Inflammatory macrophage treated with lipopolysaccharide for 1 hour (primary cell): ENCODE measurements around the gene DUSP12.
"Not testable (repeated sequence)": the region's sequence is repeated elsewhere in the genome, so short reads cannot be mapped to it uniquely, and the experiment has no call there.

ENCODE experiments used
- DNase-seq, 2 donors: peaks; one replicate each; pipeline ENCODE4 v3.0.0-alpha.2; 2020 to 2022

Gene DUSP12, protein sequence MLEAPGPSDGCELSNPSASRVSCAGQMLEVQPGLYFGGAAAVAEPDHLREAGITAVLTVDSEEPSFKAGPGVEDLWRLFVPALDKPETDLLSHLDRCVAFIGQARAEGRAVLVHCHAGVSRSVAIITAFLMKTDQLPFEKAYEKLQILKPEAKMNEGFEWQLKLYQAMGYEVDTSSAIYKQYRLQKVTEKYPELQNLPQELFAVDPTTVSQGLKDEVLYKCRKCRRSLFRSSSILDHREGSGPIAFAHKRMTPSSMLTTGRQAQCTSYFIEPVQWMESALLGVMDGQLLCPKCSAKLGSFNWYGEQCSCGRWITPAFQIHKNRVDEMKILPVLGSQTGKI

DNA sequence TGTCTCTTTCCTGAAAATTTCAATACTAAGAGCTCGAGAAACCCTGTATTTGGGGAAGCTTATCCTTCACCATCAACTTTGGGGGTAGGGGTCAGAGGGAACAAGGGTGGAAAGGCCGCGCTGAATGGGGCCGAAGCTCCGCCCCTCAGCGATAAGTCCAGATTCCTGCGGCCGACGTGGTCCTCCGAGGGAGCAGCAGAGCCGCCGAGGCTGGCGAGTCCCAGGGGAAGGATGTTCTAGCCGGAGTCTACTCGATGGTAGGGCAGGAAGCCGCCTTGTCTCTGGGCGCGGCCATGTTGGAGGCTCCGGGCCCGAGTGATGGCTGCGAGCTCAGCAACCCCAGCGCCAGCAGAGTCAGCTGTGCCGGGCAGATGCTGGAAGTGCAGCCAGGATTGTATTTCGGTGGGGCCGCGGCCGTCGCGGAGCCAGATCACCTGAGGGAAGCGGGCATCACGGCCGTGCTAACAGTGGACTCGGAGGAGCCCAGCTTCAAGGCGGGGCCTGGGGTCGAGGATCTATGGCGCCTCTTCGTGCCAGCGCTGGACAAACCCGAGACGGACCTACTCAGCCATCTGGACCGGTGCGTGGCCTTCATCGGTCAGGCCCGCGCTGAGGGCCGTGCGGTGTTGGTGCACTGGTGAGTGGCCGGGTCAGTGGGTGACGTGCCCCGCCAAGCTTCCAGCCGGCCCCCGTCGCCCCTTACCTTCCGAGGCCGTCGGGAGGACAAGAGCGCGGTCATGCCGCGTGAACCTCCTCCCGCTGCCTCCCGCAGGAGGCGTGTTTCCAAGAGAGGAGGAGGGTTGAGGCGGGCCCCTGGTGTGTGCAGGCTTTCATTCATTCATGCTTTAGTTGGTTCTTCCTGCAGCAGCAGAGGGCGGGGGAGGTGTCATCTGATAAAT is at the start of gene DUSP12:
DUSP12 (plus strand) TSS at position 278 of the 899 bp plus-strand sequence; CDS start at position 294, 16 bp downstream.
- peak; percentile 92 to 93 for DNase-seq

DNA sequence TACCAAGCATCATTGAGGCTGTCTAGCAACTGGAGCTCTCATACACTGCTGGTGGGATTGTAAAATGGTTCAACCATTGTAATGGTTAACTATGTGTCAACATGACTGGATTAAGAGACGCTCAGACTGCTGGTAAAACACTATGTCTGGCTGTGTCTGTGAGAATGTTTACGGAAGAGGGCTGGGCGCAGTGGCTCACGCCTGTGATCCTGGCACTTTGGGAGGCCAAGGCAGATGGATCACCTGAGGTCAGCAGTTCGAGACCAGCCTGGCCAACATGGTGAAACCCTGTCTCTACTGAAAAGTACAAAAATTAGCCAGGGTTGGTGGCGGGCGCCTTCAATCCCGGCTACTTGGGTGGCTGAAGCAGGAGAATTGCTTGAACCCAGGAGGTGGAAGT is 47.3 kb upstream of the DUSP12 start:
- DNase-seq = no peak

DNA sequence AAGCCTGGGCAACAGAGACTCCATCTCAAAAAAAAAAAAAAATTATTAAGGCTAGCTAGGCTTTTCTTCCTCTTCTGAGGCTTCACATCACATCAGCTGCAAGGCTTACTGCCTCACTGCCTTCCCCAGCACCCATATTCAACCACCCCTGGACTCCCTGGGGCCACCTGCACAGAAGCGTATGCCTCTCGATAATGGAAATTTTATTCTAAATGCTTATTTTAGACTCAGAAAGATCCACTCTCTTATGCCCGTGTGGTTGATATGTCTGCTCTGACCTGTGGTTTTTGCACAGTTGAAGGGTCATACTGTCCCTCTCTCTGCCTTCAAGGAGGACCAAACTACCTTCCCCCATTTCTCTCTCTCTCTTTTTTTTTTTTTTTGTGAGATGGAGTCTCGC is 44.0 kb upstream of the DUSP12 start:
- DNase-seq = no peak

DNA sequence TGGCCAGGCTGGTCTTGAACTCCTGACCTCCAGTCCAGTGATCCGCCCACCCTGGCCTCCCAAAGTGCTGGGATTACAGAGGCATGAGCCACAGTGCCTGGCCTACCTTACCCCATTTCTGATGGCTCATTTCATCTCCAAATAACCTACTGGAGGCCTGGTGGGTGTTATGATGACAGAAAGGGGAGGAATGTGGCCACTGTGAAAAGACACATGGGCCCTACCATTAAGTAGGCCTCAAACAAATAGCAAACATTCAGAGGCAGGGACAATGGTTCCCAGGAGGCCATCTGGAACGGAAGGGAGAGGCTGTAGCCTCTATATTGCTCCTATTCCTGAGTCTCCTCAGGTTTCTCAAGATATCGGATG is 43.5 kb upstream of the DUSP12 start:
- DNase-seq = peak in 1 of 2 donors; percentile 75

DNA sequence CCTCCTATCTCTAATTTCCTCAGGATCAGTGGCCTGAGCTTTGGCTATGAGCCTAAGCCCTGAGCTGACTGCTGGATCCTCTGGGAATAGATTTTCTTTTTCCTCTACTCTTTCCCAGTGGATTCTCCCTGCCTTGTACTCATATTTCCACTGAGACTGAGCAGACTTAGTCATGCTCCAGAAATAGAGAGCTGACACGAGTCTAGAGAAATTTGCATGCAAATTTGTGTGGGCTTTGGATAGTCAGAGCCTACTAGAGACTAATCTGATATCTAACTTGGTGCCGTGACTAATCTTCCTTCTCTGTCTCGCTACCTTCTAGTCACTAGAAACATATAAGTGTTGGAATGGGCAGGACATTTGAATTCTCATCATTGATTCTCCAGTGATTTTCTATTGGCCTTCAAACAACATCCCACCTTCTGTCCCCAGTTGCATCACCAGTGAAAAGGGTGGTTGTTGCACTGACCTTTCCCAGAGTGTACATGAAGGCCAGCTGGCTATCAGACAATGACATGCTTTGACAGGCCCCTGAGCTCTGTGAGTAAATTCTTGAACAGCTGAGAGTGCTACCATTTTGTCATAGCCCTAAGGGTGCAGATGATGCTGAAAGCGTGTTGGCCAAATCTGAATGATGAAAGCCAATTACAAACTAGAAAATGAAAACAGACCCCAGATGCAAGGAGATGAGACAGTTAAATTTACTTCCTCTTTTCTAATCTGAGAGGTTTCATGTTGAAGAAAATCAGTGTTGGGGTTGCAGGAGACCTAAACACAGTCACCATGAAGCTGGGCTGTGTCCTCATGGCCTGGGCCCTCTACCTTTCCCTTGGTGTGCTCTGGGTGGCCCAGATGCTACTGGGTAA is 42.9 kb upstream of the DUSP12 start, which contains the start of gene FCRLA:
FCRLA (plus strand) TSS at position 748 of the 866 bp plus-strand sequence; CDS start at position 784, 36 bp downstream.
- peak; percentile 69 to 89 for DNase-seq

DNA sequence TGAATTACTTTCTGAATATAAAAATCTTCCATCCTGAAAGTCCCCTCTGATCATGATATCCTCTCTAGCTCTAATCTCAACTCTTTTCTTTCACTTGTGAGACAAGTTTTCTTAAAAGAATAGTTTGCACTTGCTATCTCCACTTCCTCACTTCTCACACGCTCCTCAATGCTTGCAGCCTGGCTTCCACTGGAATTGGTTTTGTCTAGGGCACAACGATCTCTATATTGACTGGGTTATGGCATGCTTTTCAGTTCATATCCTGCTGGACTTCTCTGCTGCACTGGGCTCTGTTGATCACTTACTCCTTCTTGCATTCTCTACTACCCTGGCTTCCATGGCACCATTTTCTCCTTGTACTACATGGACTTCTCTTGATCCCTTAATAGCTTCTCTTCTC is 42.1 kb upstream of the DUSP12 start:
- DNase-seq = no peak

DNA sequence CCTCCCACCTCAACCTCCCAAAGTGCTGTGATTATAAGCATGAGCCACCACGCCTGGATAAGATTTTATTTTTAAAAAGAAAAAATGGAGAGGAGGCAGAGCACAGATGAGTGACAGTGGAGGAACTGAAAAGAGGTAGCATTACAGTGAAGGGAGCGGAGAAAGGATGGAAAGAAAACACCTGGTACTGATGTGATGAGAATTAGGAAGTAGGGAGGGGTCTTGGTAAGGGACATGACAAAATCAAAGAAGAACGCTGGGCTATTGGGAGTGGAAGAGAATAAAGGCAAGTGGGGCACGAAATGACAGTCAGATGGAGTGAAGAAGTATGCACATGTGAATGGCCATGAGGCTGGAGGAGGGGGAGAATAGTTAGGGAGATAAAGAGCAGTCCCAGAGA is 40.2 kb upstream of the DUSP12 start:
- no peak for DNase-seq

DNA sequence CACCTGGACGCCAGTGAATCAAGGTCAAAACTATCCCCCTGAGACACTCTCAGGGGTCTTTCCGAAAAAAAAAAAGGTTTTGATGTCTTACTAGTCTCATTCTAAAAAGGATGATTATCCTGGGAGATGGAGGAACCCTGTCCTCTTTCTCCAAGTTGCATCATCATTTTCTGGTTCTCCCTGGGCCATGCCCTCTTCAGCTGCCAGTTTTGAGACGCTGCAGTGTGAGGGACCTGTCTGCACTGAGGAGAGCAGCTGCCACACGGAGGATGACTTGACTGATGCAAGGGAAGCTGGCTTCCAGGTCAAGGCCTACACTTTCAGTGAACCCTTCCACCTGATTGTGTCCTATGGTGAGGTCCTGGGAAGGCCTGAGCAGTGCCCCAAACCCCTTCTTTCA is 39.0 kb upstream of the DUSP12 start:
- DNase-seq = no peak

DNA sequence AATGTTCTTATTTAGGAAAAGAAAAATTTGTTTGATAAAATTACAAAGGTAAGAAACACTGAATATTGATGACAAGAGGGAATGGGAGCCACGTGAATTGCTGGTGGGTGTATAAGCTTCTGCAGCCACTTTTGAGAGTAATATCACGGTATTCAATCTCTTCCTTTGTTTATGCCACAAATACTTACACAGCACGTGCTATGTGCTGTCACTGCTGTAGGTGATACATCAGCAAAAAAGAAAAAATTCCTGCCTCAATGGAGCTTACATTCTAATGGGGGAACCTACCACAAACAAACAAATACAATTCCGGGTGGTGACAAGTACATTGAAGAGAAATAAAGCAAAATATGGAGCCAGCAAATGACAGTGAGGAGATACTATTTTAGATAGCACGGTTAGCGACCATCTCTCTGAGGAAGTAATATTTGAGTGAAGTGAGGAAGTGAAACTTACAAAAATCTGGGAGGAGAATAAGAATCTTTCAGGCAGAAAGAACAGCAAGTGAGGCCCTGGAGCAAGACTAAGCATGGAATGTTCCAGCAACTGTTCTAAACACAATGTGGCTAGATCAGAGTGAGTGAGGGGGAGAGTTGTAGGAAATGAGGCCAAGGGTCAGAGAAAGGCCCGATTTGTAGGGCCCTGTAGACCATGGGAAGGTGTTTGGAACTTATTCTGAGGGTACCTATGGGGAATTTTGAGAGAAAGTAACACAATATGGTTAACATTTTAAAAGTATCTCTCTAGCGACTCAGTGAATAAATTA is 30.8 kb upstream of the DUSP12 start:
- DNase-seq = peak; percentile 48 to 68

DNA sequence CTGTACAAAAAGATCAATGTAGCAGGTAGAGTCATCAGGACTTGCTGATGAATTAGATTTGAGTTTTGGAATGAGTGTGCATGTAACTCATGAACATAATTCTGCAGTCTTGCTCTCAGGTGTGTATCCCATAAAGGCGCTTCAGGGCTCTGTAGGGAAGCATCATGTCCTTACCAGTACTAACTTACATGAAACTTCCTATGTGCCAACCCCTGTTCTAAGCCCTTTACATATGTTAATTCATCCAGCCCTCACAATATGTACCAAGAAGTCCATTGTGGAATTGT is 30.3 kb upstream of the DUSP12 start:
- DNase-seq = no peak

DNA sequence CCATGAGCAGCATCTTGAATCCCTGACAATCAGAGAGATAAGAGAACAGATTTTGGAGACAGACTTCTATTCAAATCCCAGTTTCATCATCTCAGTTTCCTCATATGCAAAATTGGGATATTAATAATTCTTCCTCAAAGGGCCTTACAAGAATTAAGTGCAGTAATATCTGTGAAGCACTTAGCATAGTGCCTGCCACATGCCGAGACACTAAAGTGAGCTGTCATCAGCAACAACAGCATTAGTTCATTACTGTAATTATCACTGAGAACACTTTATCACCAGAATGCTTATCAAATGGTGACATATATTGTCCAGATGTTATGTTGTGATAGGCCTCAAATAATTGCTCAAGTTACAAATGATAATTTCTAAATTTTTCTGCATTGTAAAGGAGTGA is 29.2 kb upstream of the DUSP12 start:
- DNase-seq = peak; percentile 48 to 57

DNA sequence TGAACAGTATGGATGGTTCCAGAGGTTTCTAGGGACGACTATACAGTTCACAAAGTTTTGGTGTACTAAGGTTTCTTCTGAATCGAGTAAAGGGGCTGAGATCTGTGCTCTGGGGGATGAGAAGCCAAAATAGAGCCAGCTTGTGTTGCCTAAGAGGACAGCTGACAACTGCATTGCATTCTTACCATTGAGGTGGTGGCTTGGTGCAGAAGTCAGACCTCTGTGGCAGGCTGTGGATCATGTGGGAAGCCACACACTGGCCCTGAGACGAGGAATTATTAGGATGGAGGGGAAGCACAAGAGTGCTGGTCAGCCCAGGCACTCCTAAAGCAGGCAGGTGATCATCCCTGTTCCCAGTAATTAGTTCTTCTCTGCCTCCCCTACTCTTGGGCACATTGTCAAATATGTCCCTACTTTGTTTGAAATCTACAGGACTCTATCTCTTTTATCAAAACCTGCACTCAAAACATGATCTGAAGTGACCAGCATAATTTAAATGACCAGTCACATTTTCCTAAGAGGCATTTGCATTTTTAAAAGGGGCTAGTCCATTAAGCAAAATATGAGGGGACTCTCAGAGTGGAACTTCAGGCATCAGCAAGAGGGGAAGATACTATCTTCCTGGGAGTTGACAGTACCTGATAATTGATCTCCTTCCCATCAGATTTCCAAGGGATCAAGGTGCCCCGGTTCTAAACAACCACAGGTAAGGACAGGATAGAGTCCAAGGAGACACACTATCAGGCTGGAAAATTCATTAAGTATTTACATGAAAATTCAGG is 28.4 kb upstream of the DUSP12 start, which contains the start of gene FCRLB:
FCRLB (plus strand) TSS at position 589 of the 782 bp plus-strand sequence. CDS start 1,129 bp downstream, outside the sequence.
- peak in 1 of 2 donors; percentile 49 for DNase-seq

DNA sequence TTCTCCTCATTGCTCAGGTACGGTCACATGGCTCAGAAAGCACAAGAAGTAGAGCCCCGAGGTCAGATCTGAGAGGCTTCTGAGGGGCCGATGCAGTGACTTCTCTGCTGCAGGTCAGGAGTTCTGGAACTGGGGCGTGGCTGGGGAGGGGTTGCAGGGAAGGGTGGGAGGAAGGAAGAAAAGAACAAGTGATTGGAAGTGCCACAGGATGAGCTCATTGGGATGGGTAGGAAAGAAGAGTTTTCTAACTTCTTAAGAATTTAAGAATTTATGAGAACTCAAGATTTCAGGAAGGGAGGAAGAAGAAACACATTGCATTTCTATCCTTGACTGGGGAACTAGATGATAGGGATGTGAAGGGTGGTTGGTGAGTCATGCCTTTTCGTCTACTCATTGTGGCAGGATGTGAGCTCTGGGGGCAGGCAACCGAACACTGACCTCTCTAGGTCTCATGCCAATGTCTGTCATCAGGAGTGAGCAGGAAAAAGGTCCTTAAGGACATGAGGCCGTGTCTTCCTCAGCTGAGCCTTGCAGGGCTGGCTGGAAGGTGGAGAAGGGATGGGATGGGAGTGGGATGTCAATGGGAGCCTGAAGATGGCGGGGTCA is 27.7 kb upstream of the DUSP12 start:
- peak; percentile 85 to 93 for DNase-seq

DNA sequence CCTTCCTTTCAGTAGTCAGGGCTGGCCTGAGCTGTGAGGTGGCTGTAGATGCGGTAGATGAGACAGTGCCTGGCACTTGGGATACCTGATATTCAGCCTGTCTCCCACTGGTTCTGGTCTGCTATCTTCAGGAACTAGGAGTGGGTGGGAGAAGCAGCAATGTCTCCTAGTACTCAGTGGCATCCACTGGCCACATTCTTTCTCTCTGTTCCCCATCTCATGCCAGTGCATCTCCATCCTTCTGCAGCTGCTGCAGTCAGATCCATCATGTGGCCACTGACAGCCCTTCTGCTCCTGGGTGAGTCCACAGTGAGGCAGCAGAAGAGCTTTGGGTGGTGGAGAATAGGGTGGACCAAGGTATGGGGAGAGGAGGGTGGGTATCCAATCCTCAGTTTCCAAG is 27.2 kb upstream of the DUSP12 start:
- no peak for DNase-seq

DNA sequence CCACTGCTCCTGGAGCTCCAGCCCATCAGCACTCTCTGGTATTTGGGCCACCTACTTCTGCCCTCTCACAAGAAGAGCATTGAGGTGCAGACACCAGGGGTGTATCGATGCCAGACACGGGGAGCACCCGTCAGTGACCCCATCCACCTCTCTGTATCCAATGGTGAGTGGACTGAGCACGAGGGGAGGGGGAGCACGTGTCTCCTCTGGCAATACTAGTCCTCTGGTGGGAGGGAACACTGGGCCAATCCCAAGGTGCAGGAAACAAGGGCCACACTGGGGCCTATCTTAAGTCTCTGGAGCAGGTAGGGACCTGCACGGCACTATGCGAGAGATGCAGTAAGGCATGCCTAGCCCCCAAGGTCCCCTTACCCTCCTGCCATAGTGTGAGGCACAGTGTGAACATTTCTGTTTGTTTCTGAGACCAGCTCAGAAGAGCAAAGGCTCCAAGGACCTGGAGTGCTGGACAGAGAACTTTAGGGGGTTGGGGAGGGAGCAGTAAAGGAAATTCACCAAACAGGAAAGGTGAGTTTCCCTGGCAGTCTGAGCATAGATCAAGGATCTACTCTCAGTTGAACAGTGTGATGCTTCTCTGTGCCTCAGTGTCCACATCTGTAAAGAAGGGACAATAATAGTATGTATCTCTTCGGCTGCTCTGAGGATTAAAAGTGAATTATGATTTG is 26.0 kb upstream of the DUSP12 start:
- no peak for DNase-seq

DNA sequence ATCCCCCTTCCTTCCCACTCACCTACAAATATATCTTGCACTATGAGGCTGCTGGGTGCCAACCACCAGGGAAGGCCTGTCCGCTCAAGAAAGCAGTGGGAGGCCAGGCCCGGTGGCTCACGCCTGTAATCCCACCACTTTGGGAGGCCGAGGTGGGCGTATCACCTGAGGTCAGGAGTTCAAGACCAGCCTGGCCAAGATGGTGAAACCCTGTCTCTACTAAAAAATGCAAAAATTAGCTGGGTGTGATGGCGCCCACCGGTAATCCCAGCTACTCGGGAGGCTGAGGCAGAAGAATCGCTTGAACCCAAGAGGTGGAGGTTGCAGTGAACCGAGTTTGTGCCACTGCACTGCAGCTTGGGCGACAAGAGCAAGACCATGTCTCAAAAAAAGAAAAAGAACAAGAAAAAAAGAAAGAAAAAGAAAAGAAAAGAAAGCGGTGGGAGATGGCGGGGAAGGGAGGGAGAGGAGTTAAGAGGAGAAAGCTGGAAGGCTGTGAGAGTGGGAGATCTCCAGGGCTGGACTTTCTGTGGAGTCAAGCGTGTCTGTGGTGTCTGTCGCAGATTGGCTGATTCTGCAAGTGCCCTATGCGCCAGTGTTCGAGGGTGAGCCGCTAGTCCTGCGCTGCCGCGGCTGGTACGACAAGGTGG is 24.2 kb upstream of the DUSP12 start:
- not testable (repeated sequence) for DNase-seq

DNA sequence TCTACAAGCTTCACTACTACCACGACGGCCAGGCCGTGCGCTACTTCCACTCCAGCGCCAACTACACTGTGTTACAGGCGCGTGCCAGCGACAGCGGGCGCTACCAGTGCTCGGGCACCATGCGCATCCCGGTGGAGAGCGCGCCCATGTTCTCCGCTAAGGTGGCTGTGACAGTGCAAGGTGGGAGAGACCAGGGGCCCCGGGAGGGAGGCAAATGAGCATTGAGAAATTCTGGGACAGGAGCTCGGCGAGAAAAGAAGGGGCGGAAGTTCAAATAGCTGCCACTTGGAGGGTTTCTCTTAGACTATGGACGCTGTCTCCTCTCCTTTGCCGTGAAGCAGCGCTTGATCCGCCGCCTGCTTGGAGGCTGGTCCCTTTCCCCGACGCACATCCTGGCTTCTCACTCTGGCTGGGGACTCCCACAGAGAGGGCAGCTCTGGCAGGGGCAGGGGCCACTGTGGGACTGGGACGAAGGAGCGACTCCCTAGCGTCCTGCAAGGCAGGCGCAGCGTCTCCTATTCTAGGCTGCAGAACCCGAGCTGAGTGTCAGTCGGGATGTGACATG is 23.6 kb upstream of the DUSP12 start:
- peak in 1 of 2 donors; percentile 37 for DNase-seq

DNA sequence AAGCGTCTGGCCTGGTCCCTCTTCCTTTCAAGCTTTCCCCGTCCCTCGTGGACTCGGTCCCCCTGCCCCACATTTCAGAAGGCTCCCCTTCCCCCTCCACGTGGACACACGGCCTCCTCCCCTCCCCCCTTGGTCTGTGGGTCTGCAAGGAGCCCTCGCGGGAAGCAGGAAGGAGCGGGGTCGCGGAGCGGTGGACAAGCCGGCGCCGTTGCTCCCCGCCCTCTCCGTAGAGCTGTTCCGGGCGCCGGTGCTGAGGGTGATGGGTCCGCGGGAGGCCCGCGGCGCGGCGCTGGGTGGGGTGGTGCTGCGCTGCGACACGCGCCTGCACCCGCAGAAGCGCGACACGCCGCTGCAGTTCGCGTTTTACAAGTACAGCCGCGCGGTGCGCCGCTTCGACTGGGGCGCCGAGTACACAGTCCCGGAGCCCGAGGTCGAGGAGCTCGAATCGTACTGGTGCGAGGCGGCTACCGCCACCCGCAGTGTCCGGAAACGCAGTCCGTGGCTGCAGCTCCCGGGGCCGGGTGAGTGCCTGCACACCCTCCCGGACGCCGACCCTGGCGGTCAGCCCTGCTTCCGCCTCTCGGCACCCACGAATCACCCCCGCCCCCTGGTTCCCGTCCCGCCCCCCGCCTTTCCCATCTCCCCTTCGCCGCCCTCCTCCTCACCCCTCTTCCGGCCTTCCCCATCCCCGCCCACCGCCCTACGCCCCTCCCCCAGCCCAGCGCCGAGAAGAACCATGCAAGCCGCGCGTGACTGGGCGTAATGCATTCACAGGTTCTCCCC is 22.9 kb upstream of the DUSP12 start:
- DNase-seq = peak; percentile 47 to 77
